ENCODE results near the gene DUSP1. TPM values are rescaled to one million over a fixed set of nuclear protein-coding genes. Genes with fewer than 3 reads are reported as not detected.

DUSP1 gene
- total and polyA plus RNA-seq, 9 of the 15 experiments (the other 6 are each of a cell fraction or from before 2014, with no cell fraction given): 2.1 to 14.2 (median 8.5) TPM

DNA sequence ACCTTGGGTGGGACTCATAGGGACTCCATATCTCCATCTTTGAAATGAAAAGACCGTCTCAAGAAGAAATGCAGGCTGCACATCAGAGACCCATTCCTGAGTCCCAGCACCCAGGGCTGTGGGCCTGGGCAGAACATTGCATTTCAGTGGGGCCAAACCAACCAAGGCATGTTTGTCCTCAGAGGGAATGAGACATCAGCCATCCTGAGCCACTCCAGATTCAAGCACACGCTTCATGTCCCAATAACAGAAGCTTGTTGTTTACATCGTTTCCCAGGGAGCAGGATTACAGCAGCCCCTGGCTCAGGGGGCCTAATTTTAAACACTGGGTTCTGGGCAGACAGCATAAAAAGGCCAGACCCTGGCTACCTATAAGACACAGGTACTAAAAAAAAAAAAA lies 24.3 kb downstream of the DUSP1 start:
- no peak overlapping the region for H2AFZ ChIP-seq (ENCODE audit: low read depth, low read length)
- H3K27ac ChIP-seq (ENCODE audit: extremely low read depth, low read depth, low read length): no peak overlapping the region
- no peak overlapping the region for H3K4me3 ChIP-seq
- no peak for TF ChIP-seq SMARCE1 (IDR thresholded peaks at IDR 0.05)
- no peak for TF ChIP-seq ZNF165 (CRISPR knock-in tag; IDR thresholded peaks at IDR 0.05; ENCODE audit: borderline replicate concordance)
- no peak for TF ChIP-seq CEBPB (tag; IDR thresholded peaks at IDR 0.05)
- no peak for TF ChIP-seq CSDE1 (IDR thresholded peaks at IDR 0.05)
- TF ChIP-seq PHF20 (IDR thresholded peaks at IDR 0.05; ENCODE audit: partially characterized antibody): no peak
- no peak for TF ChIP-seq SRSF9 (IDR thresholded peaks at IDR 0.05; ENCODE audit: borderline replicate concordance, low read depth, low read length)
- no peak for TF ChIP-seq NUFIP1 (IDR thresholded peaks at IDR 0.05; ENCODE audit: partially characterized antibody)
- no peak for TF ChIP-seq KLF1 (tag; IDR thresholded peaks at IDR 0.05)
- TF ChIP-seq, protein P1, sequence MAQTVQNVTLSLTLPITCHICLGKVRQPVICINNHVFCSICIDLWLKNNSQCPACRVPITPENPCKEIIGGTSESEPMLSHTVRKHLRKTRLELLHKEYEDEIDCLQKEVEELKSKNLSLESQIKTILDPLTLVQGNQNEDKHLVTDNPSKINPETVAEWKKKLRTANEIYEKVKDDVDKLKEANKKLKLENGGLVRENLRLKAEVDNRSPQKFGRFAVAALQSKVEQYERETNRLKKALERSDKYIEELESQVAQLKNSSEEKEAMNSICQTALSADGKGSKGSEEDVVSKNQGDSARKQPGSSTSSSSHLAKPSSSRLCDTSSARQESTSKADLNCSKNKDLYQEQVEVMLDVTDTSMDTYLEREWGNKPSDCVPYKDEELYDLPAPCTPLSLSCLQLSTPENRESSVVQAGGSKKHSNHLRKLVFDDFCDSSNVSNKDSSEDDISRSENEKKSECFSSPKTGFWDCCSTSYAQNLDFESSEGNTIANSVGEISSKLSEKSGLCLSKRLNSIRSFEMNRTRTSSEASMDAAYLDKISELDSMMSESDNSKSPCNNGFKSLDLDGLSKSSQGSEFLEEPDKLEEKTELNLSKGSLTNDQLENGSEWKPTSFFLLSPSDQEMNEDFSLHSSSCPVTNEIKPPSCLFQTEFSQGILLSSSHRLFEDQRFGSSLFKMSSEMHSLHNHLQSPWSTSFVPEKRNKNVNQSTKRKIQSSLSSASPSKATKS (CRISPR knock-in tag; IDR thresholded peaks at IDR 0.05): no peak
- TF ChIP-seq ATF7 (IDR thresholded peaks at IDR 0.05): no peak
- TF ChIP-seq RBM34 (IDR thresholded peaks at IDR 0.05; ENCODE audit: borderline replicate concordance, insufficient read depth, low read length): no peak
- no peak for TF ChIP-seq SMAD1 (IDR thresholded peaks at IDR 0.05; ENCODE audit: low read depth, low read length, partially characterized antibody)
- no peak for TF ChIP-seq ZBTB7A (IDR thresholded peaks at IDR 0.05; ENCODE audit: borderline replicate concordance, control insufficient read depth, low read depth, low read length)
- no peak for TF ChIP-seq RFX7 (CRISPR knock-in tag; IDR thresholded peaks at IDR 0.05)
- TF ChIP-seq, protein P2, sequence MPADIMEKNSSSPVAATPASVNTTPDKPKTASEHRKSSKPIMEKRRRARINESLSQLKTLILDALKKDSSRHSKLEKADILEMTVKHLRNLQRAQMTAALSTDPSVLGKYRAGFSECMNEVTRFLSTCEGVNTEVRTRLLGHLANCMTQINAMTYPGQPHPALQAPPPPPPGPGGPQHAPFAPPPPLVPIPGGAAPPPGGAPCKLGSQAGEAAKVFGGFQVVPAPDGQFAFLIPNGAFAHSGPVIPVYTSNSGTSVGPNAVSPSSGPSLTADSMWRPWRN (IDR thresholded peaks at IDR 0.05; ENCODE audit: low read depth): no peak
- TF ChIP-seq ZKSCAN8 (CRISPR knock-in tag; IDR thresholded peaks at IDR 0.05): no peak
- TF ChIP-seq NEUROD1 (IDR thresholded peaks at IDR 0.05; ENCODE audit: borderline replicate concordance, low read depth, low read length, partially characterized antibody): no peak
- no peak for TF ChIP-seq ZNF589 (CRISPR knock-in tag; IDR thresholded peaks at IDR 0.05; ENCODE audit: low read depth)
- no peak for TF ChIP-seq CCAR2 (IDR thresholded peaks at IDR 0.05; ENCODE audit: low read depth, low read length)
- TF ChIP-seq, protein P3, sequence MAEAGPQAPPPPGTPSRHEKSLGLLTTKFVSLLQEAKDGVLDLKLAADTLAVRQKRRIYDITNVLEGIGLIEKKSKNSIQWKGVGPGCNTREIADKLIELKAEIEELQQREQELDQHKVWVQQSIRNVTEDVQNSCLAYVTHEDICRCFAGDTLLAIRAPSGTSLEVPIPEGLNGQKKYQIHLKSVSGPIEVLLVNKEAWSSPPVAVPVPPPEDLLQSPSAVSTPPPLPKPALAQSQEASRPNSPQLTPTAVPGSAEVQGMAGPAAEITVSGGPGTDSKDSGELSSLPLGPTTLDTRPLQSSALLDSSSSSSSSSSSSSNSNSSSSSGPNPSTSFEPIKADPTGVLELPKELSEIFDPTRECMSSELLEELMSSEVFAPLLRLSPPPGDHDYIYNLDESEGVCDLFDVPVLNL (CRISPR knock-in tag; IDR thresholded peaks at IDR 0.05; ENCODE audit: low read depth): no peak
- no peaks in the 10 kb centered on the region for H4K20me1 ChIP-seq (replicated peaks; ENCODE audit: control insufficient read depth, insufficient read depth, low read length)
- intact Hi-C loops (cut with micrococcal nuclease): no loop called here
- H3K36me3 ChIP-seq (ENCODE audit: control insufficient read depth, insufficient read depth, low read length): no peaks in the 10 kb centered on the region
- POLR2A ChIA-PET: no interaction called here
- BruUV-seq (replicated peaks): no TSS peak
- 6% methylated on average over 3 of the region's 3 CpGs for WGBS (ENCODE audit: insufficient coverage, low coverage, missing lambda C conversion rate)
- no peaks in the 10 kb centered on the region for H3K9me1 ChIP-seq (ENCODE audit: control insufficient read depth, insufficient read depth, low read length)
- no peak overlapping the region for H3K4me2 ChIP-seq (ENCODE audit: insufficient read depth, low read length)
- DNase-seq (ENCODE audit: extremely low read depth in 1 of 4, low spot score in 3 of 4): no peak
- CTCF ChIA-PET (ENCODE audit: low intra/inter-chr PET ratio): no interaction called here
- ATAC-seq: no peak
- no peak overlapping the region for H3K9ac ChIP-seq (ENCODE audit: insufficient read depth in 1 of 2, low read depth in 2 of 2, low read length in 2 of 2)
- peaks cover 4 to 16% of the 10 kb centered on the region in 2 experiments; a peak in 4 of 5 replicates for H3K4me1 ChIP-seq (replicated peaks in 1 of 2; ENCODE audit: control insufficient read depth in 2 of 2, insufficient read depth in 2 of 2, low read length in 2 of 2)
- in situ Hi-C loops (cut with MboI): no loop called here
- FAIRE-seq: no peak
- no peaks in the 10 kb centered on the region for H3K79me2 ChIP-seq (ENCODE audit: control insufficient read depth, insufficient read depth, low read length)
- peaks cover 22 to 31% of the 10 kb centered on the region in 2 experiments for H3K27me3 ChIP-seq (ENCODE audit: control insufficient read depth in 2 of 2, insufficient read depth in 2 of 2, low read length in 2 of 2)
- peaks cover 5% of the 10 kb centered on the region for H3K9me3 ChIP-seq (replicated peaks; ENCODE audit: control insufficient read depth, insufficient read depth, low read depth, low read length)
